Stimulated activated CD4-positive, alpha-beta T cell treated with anti-CD3 and anti-CD28 coated beads, TNF-alpha, amount 100 ng/mL, for 48 hours (primary cell): ENCODE measurements around the gene F2RL2.
A peak's percentile ranks its signal among the peaks of the same experiment; 100 is the strongest.

ENCODE experiments used
- DNase-seq, 3 donors: peaks; one replicate each; pipeline ENCODE4 v3.0.0-alpha.2; 2020; ENCODE audit warnings: low read depth in 3 of 3

The F2RL2 gene

GRCh38 chr5:76583163-76584047, 39.8 kb downstream of the F2RL2 start:
- no peak for DNase-seq

DNA sequence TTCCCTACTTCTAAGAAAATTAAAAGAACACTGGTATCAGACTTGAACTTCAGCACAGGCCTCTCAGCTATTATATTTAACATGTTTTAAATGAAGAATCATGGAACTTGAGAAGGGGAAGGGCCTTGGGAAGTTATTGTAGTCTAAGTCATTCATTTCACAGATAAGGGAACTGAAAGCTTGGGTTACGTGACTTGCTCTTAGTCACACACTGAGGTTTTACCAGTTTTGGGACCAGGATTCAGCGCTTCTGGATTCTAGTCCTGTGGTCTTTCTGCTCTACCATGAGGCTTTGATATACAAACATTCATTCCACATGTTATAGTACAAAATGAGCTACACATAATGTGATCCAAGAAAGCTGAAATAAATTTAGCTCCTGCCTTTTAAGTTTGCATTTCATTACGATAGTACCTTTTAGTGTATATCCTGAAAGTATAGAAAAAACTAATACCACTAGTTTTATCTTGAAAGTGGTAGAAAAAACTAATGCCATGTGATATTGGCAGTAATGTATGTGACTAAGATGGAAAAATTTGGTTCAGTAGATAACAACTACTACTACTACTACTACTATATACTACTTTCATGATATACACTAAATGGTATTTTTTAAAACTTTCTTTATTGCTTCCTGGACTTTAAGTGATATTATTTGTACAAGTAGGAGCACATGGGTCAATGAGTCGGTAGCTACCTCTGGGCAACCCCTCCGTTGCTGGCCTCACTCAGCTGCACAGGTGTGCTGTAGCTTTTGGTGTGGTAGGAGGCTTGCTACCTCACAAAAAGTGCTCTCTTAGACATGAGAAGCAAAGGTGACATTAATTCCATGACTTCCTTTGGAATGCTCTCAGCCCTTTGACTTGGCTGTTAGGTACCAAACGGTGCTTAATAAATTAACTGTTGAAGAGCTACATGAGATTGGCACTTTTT, 40.7 kb downstream of the F2RL2 start:
- DNase-seq, result peak in 2 of 3 donors; percentile 5 to 8

- DNase-seq, result no peak
Observed at GRCh38 chr5:76580981-76581380, 42.2 kb downstream of the F2RL2 start.

DNA sequence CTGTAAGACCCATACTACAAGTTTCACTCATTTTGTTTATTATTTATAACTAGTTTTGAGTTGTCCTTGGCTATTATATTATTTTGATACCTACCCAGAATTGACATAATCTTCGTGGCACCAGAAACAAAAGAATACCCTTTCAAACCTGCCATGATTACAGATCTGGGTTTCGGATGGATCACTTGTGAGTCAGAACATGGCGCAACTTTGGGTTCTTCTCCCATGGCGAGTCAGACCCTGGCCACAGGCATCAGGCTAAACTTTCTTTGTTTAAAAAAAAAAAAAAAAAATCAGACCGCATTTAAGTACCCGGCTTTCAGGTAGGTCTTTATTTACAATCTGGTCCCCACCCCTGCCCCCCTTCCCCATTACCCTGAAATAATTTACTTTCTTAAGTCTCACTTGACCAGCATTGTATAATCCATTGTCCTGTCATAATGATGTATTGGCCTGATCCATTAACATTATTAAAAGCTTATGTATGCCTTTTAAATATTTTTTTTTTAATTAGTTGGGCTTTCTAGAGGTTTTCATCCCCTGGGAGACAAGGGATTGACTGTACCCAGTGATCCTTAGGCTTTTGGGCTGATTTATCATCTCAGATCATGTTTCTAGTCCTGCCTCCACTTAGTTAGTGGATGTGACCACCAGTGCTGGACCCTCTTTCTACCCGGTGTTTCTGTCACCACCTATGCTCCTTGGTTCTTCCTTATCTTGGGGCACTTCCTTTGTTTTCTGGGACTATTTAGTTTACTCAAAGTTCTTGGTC, 43.9 kb downstream of the F2RL2 start:
- no peak for DNase-seq

DNA sequence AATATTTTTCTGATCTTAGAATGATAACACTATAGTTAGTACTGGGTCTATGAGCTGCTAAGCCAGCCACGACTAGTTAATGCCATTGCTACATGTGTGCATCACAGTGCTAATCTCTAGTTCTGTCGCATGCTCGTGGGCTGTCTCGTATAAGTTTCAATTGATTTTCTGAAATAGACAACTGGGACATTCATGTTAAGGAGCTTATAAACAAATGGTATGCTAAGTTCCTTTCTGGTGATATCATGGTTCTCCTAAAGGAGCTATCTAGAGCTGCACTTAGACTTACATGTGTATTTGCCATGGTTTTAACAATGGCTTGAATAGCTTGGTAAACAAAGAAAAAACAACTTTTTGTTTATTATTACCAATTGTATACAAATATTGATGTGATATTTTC, 46.2 kb downstream of the F2RL2 start:
- no peak for DNase-seq

GRCh38 chr5:76576450-76576849, 46.8 kb downstream of the F2RL2 start:
- no peak for DNase-seq

GRCh38 chr5:76571559-76571958, 51.6 kb downstream of the F2RL2 start:
- no peak for DNase-seq

- DNase-seq, result no peak
Observed at GRCh38 chr5:76570153-76570552, 53.0 kb downstream of the F2RL2 start.
